CD4-positive, CD25-positive, alpha-beta regulatory T cell (primary cell): ENCODE results near the gene MTA2. TPM values are rescaled to one million over a fixed set of nuclear protein-coding genes. Genes with fewer than 3 reads are reported as not detected.
A peak's percentile ranks its signal among the peaks of the same experiment; 100 is the strongest.
"Not testable (repeated sequence)": the region's sequence is repeated elsewhere in the genome, so short reads cannot be mapped to it uniquely, and the experiment has no call there.

Experiments
- ATAC-seq, 2 donors: fragments of 150-1000 bp; cut with Tn5 transposase; one replicate each; pipeline ENCODE4 v1.10.0; 2021; ENCODE audit warnings: low read depth in 2 of 2, moderate number of reproducible peaks in 2 of 2, moderate library complexity in 1 of 2
- DNase-seq, 3 donors: peaks; one replicate each; pipeline versions ENCODE4 v3.0.0 to v3.0.0-alpha.2; 2012 to 2022; ENCODE audit warnings: mixed read lengths in 1 of 3
- H3K27ac ChIP-seq: one replicate; pipeline ENCODE4 v1.7.0; 2013; ENCODE audit warnings: mild to moderate bottlenecking, low read length; ENCODE audit not compliant: insufficient read depth, poor library complexity, severe bottlenecking
- H3K27me3 ChIP-seq: one replicate; pipeline ENCODE4 v1.7.0; 2013; ENCODE audit warnings: low read length; ENCODE audit not compliant: control insufficient read depth, insufficient read depth
- H3K36me3 ChIP-seq: one replicate; pipeline ENCODE4 v1.7.0; 2013; ENCODE audit warnings: mild to moderate bottlenecking, low read length, moderate library complexity; ENCODE audit not compliant: control insufficient read depth, insufficient read depth
- H3K4me1 ChIP-seq: 2 replicates; pipeline ENCODE4 v1.7.0; 2013; ENCODE audit warnings: mild to moderate bottlenecking, low read length; ENCODE audit not compliant: insufficient read depth, control insufficient read depth, poor library complexity, severe bottlenecking
- H3K4me3 ChIP-seq: one replicate; pipeline ENCODE4 v1.7.0; 2013; ENCODE audit warnings: low read depth, mild to moderate bottlenecking, low read length, moderate library complexity
- H3K9me3 ChIP-seq, 2 experiments: 1 replicate in 1 of 2; 2 replicates in 1 of 2; pipeline ENCODE4 v1.7.0; 2013; ENCODE audit warnings: low read length in 2 of 2, mild to moderate bottlenecking in 1 of 2, moderate library complexity in 1 of 2; ENCODE audit not compliant: control insufficient read depth in 2 of 2
- H3K27ac Mint-ChIP-seq, 3 donors: one replicate each; pipeline ENCODE4 v1.8.0; 2020 to 2022; ENCODE audit warnings: mild to moderate bottlenecking in 3 of 3, mixed read lengths in 3 of 3, moderate library complexity in 2 of 3
- H3K27me3 Mint-ChIP-seq: one replicate; pipeline ENCODE4 v1.8.0; 2022; ENCODE audit warnings: mild to moderate bottlenecking, mixed read lengths
- H3K36me3 Mint-ChIP-seq: one replicate; pipeline ENCODE4 v1.8.0; 2020; ENCODE audit warnings: mixed read lengths
- H3K4me1 Mint-ChIP-seq, 4 donors: one replicate each; pipeline ENCODE4 v1.8.0; 2020 to 2022; ENCODE audit warnings: mixed read lengths in 4 of 4, mild to moderate bottlenecking in 1 of 4
- H3K4me3 Mint-ChIP-seq, 4 donors: one replicate each; pipeline ENCODE4 v1.8.0; 2020 to 2022; ENCODE audit warnings: mild to moderate bottlenecking in 4 of 4, mixed read lengths in 4 of 4, moderate library complexity in 3 of 4
- H3K9me3 Mint-ChIP-seq, 7 donors: one replicate each; pipeline ENCODE4 v1.8.0; 2020 to 2022; ENCODE audit warnings: mixed read lengths in 7 of 7, mild to moderate bottlenecking in 3 of 7, moderate library complexity in 2 of 7
- polyA plus RNA-seq, 4 donors: library from polyadenylated mRNA; unstranded; fragments of 300-500 nt; fragmentation: Illumina TruSeq; gene quantifications; one replicate each; pipeline ENCODE4 v1.2.3, GENCODE V29; 2021
- total RNA-seq: library from RNA; stranded (reverse); gene quantifications from one replicate; pipeline ENCODE4 v1.2.3, GENCODE V29; 2022

Gene MTA2
- total and polyA plus RNA-seq, 5 donors from 2014 or later: 30.3 to 172 (median 34.7) TPM

DNA sequence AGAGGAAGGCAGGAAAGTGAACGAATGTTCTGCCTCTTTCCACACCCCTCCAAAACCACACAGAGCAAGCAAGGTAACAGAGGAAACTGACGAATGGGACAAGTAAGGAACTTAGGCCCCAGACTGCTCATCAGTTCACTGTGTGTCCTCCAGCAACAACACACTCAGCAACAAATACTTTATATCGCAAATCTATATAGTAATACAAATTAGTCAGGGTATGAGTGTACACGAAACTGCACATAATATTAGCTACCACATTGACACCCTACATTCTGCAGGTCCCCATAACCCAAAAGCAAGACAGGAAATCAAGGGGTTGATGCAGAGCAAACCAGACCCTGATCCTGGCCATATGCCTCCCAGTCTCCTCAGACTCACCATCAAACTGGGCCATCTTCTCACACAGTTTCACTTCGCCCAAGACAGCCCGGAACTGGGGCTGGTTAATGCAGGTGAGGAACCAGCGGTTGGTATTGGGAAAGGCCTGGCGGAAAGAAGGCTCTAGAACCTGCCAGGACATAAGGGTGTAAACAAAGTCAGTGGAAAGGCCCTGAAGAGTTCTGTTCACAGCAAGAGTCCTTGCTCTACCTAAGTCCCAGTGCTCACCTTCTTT, 34.5 kb downstream of the MTA2 start:
- ATAC-seq (no peak), DNase-seq (no peak)
- Mint-ChIP-seq H3K27ac (peak overlapping the region in 2 of 3 donors; percentile 32 to 75), H3K27me3 (no peaks in the 10 kb centered on the region), H3K9me3 (no peaks in the 10 kb centered on the region), H3K4me1 (peaks cover 15 to 53% (median 38%) of the 10 kb centered on the region in 4 donors), H3K4me3 (peak overlapping the region in 2 of 4 donors; percentile 17 to 64), H3K36me3 (peaks cover 42% of the 10 kb centered on the region)
- Histone ChIP-seq H3K27ac (no peak overlapping the region), H3K36me3 (peaks cover 74% of the 10 kb centered on the region), H3K4me1 (peaks cover 13% of the 10 kb centered on the region), H3K9me3 (no peaks in the 10 kb centered on the region), H3K27me3 (no peaks in the 10 kb centered on the region), H3K4me3 (no peak overlapping the region)

DNA sequence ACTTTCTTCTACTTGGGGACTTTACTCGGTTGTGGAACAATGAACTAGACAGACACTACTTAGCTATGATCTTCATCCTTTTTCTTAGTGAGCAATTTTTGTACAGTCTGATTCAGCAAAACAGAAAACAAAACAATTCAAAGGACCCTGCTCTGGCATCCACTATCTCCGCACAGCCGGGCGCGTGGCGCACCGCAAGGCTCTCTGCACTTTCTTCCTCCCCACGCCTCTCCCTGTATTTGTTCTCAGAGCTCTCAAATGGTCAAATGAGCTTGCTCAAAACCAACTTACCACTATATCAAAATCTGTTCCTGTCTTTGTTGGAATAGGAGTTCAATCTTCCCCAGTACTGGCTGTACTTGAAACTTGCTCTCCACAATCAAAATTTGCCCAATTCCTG, 35.4 kb downstream of the MTA2 start:
- H3K4me3 Mint-ChIP-seq: peak overlapping the region in 1 of 4 donors; percentile 64
- peaks cover 11 to 50% (median 34%) of the 10 kb centered on the region in 4 donors for H3K4me1 Mint-ChIP-seq
- H3K27ac Mint-ChIP-seq: no peak overlapping the region
- DNase-seq (no peak), ATAC-seq (no peak)
- peaks cover 68% of the 10 kb centered on the region for H3K36me3 ChIP-seq
- no peaks in the 10 kb centered on the region for H3K9me3 Mint-ChIP-seq
- H3K27ac ChIP-seq: no peak overlapping the region
- H3K4me1 ChIP-seq: peaks cover 4% of the 10 kb centered on the region
- no peaks in the 10 kb centered on the region for H3K27me3 Mint-ChIP-seq
- no peaks in the 10 kb centered on the region for H3K27me3 ChIP-seq
- H3K4me3 ChIP-seq: no peak overlapping the region
- peaks cover 41% of the 10 kb centered on the region for H3K36me3 Mint-ChIP-seq
- no peaks in the 10 kb centered on the region for H3K9me3 ChIP-seq

GRCh38 chr11:62565100-62565802, 36.4 kb downstream of the MTA2 start:
- no peaks in the 10 kb centered on the region for H3K27me3 ChIP-seq
- Mint-ChIP-seq H3K4me3 (no peak overlapping the region), H3K4me1 (peaks cover 16 to 51% (median 34%) of the 10 kb centered on the region in 4 donors), H3K27ac (peak overlapping the region in 1 of 3 donors; percentile 20), H3K27me3 (no peaks in the 10 kb centered on the region), H3K36me3 (peaks cover 37% of the 10 kb centered on the region), H3K9me3 (no peaks in the 10 kb centered on the region)
- ATAC-seq (no peak), DNase-seq (no peak)
- no peak overlapping the region for H3K4me3 ChIP-seq
- H3K4me1 ChIP-seq: peaks cover 11% of the 10 kb centered on the region
- H3K36me3 ChIP-seq: peaks cover 58% of the 10 kb centered on the region
- no peak overlapping the region for H3K27ac ChIP-seq
- no peaks in the 10 kb centered on the region for H3K9me3 ChIP-seq

DNA sequence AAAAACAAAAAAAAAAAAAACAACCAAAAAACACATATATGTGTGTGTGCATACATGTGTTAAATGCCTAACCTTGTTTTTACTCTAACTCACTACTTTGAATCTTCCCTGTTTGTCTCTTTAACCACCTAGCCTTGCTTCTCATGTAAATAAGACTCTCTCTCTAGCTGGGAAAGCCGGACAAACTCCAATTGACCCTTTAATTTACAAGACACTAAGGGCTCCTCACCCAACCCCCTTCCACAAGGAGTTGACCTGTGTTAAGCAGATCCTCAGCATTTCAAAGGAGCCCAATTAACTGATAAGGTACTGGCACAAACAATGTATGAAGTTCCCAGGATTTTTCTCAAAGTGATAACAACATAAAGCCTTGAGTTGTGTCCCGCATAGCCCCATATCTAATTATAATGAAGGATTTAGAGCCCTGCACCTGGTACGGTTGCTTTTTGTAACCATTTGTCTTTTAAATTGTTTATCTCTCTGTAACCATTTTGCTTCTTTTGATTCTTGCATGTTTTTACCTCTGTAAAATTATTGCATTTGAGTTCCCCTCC, 39.9 kb downstream of the MTA2 start:
- Mint-ChIP-seq H3K4me1 (peaks cover 14 to 58% (median 34%) of the 10 kb centered on the region in 4 donors), H3K27ac (peak overlapping the region; percentile 2 to 62 (median 56)), H3K36me3 (peaks cover 36% of the 10 kb centered on the region), H3K4me3 (peak overlapping the region in 2 of 4 donors; percentile 28 to 39)
- H3K9me3 Mint-ChIP-seq, H3K4me3 ChIP-seq, H3K27ac ChIP-seq, H3K9me3 ChIP-seq, H3K27me3 Mint-ChIP-seq, ATAC-seq, DNase-seq, H3K27me3 ChIP-seq: not testable (repeated sequence)
- Histone ChIP-seq H3K4me1 (peaks cover 41% of the 10 kb centered on the region), H3K36me3 (peaks cover 47% of the 10 kb centered on the region)

- Mint-ChIP-seq H3K27ac (peak overlapping the region; percentile 85 to 92 (median 90)), H3K36me3 (peaks cover 26% of the 10 kb centered on the region), H3K4me3 (peak overlapping the region in 3 of 4 donors; percentile 46 to 83 (median 49)), H3K9me3 (no peaks in the 10 kb centered on the region), H3K4me1 (peaks cover 12 to 58% (median 40%) of the 10 kb centered on the region in 4 donors), H3K27me3 (no peaks in the 10 kb centered on the region)
- Histone ChIP-seq H3K27ac (peak overlapping the region; percentile 41), H3K9me3 (no peaks in the 10 kb centered on the region), H3K36me3 (peaks cover 36% of the 10 kb centered on the region), H3K4me1 (peaks cover 52% of the 10 kb centered on the region), H3K27me3 (no peaks in the 10 kb centered on the region), H3K4me3 (no peak overlapping the region)
- DNase-seq (peak; percentile 72 to 78 (median 72)), ATAC-seq (peak; percentile 19 to 29)
Measured at GRCh38 chr11:62560566-62561103, 41.0 kb downstream of the MTA2 start.

DNA sequence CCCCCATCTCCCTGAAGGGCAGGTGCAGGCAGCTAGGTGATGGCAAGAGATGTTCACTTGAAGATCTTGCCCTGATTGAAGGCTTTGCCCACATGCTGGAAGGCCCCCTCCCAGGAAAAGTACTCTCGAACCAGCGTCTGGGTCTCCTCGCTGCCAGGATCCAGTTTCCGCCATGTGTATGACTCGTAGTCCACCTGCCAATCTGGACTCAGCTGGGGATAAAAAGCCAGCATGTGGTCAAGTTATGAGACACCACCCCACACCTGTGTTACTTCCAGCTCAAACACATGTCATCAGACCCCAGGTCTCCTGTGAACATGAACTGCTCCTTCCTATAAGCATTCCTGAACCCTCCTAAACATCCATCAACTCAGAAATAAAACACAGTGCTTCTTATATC, 42.0 kb downstream of the MTA2 start:
- Mint-ChIP-seq H3K4me1 (peaks cover 8 to 66% (median 44%) of the 10 kb centered on the region in 4 donors), H3K4me3 (peak overlapping the region in 2 of 4 donors; percentile 63 to 83), H3K27ac (peak overlapping the region; percentile 14 to 92 (median 85)), H3K36me3 (peaks cover 23% of the 10 kb centered on the region)
- not testable (repeated sequence) for H3K9me3 Mint-ChIP-seq, H3K9me3 ChIP-seq, ATAC-seq, H3K27me3 ChIP-seq, DNase-seq, H3K27me3 Mint-ChIP-seq, H3K4me3 ChIP-seq
- peaks cover 62% of the 10 kb centered on the region for H3K4me1 ChIP-seq
- H3K27ac ChIP-seq: peak overlapping the region; percentile 41
- peaks cover 28% of the 10 kb centered on the region for H3K36me3 ChIP-seq

DNA sequence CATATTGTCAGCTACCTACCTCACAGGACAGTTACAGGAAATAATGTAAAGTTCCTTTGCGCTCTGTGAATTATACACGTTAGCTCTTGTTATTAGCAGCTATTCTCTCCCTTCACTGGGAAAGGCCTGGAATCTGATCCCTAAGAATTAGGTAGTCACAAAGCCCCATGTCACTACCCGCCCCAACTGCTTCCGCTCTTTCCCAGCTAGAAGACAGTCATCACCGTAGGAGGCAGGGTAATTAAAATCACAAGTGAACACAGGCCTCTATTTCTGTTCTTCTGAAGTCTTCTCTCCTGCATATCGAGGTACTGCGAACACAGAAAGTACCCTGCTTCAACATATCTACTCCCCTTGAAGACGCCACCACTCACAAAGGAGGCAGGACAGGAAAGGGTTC, 42.5 kb downstream of the MTA2 start:
- Histone ChIP-seq H3K27ac (peak overlapping the region; percentile 37), H3K4me1 (peaks cover 67% of the 10 kb centered on the region), H3K36me3 (peaks cover 28% of the 10 kb centered on the region), H3K27me3 (no peaks in the 10 kb centered on the region), H3K9me3 (no peaks in the 10 kb centered on the region), H3K4me3 (no peak overlapping the region)
- H3K9me3 Mint-ChIP-seq: no peaks in the 10 kb centered on the region
- peaks cover 8 to 70% (median 48%) of the 10 kb centered on the region in 4 donors for H3K4me1 Mint-ChIP-seq
- no peaks in the 10 kb centered on the region for H3K27me3 Mint-ChIP-seq
- H3K36me3 Mint-ChIP-seq: peaks cover 23% of the 10 kb centered on the region
- H3K4me3 Mint-ChIP-seq: peak overlapping the region; percentile 15 to 83 (median 63)
- H3K27ac Mint-ChIP-seq: peak overlapping the region; percentile 63 to 87 (median 85)
- DNase-seq (no peak), ATAC-seq (no peak)
